SH-SY5Y (cell line): ENCODE data around the gene LRRC70.

ENCODE experiments used
- GATA2 ChIP-seq: IDR thresholded peaks from 2 replicates; pipeline ENCODE4 v1.6.1; 2011; ENCODE audit warnings: mild to moderate bottlenecking, low read depth, low read length
- GATA3 ChIP-seq: IDR thresholded peaks from 2 replicates; pipeline ENCODE4 v1.6.1; 2011; ENCODE audit warnings: low read depth, mild to moderate bottlenecking, low read length, moderate library complexity

DNA sequence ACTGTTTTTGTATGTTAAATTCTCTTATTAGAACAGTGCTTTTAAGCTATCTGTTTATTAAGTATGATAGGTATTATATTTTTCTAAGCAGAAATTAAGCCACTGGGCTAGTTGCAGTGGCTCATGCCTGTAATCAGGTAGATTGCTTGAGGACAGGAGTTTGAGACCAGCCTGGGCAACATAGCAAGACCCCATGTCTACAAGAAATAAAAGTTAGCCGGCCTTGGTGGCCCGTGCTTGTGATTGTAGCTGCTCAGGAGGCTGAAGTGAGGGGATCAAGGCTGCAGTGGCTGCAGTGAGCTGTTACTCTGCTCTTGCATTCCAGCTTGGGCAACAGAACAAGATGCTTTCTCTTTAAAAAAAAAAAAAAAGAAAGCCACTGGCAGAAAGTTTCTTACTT is 45.0 kb upstream of the LRRC70 start:
- TF ChIP-seq GATA2 (no peak), GATA3 (no peak)
